GM21576 (cell line): ENCODE data around the gene NR2F1.

Experiments
- ATAC-seq: cut with Tn5 transposase; IDR thresholded peaks from one replicate; pipeline ENCODE4 v1.9.1; 2021; ENCODE audit warnings: mild to moderate bottlenecking, moderate library complexity; ENCODE audit not compliant: unreplicated experiment

NR2F1 gene

DNA sequence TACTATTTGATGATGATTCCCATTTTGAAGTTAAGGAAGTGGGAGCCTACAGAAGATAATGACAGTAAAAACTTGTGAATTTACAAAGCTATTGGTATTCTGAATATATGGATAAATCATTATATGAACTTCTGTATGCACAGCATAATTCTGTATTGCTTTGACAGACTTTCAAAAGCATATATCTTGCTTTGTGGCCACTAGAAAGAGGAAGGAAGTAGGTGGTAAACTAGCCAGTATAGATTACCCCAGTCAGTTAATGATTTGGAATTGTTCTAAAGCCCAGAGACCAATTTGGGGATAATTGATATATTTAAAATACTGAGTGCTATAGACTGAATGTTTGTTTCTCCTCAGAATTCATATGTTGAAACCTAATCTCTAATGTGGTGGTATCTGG lies 53.0 kb downstream of the NR2F1 start:
- ATAC-seq: no peak

GRCh38 chr5:93636837-93637236 lies 53.8 kb downstream of the NR2F1 start:
- ATAC-seq: no peak

GRCh38 chr5:93637697-93638096 lies 54.7 kb downstream of the NR2F1 start:
- no peak for ATAC-seq

- ATAC-seq: no peak
These were observed 59.5 kb downstream of the NR2F1 start for GRCh38 chr5:93642526-93642925.
